Activated CD8-positive, alpha-beta T cell treated with anti-CD3 and anti-CD28 coated beads for 36 hours (primary cell): ENCODE results near the gene MANBA. TPM values are rescaled to one million over a fixed set of nuclear protein-coding genes. Genes with fewer than 3 reads are reported as not detected.
"Not testable (repeated sequence)": the region's sequence is repeated elsewhere in the genome, so short reads cannot be mapped to it uniquely, and the experiment has no call there.

ENCODE experiments used
- ATAC-seq: fragments of 200-7000 bp; cut with Tn5 transposase; one replicate; pipeline ENCODE4 v1.10.0; 2021; ENCODE audit warnings: mild to moderate bottlenecking, moderate library complexity
- CTCF ChIA-PET: fragments of 350-600 bp; sonication (Branson Sonifier 250); formaldehyde crosslinking; loops from one replicate; lab custom pipeline; 2021; ENCODE audit warnings: antibody characterized with exemption; lab: Charles Lee
- POLR2A ChIA-PET: fragments of 350-600 bp; sonication (Branson Sonifier 250); formaldehyde crosslinking; loops from one replicate; lab custom pipeline; 2021; ENCODE audit warnings: antibody characterized with exemption; lab: Charles Lee
- DNase-seq: peaks from one replicate; pipeline ENCODE4 v3.0.0-alpha.2; 2020
- H3K27ac Mint-ChIP-seq: one replicate; pipeline ENCODE4 v1.8.0; 2021; ENCODE audit warnings: mild to moderate bottlenecking, mixed read lengths
- H3K27me3 Mint-ChIP-seq: one replicate; pipeline ENCODE4 v1.8.0; 2021; ENCODE audit warnings: mixed read lengths
- H3K36me3 Mint-ChIP-seq: one replicate; pipeline ENCODE4 v1.8.0; 2021; ENCODE audit warnings: low read depth, mixed read lengths
- H3K4me1 Mint-ChIP-seq: one replicate; pipeline ENCODE4 v1.8.0; 2021; ENCODE audit warnings: low read depth, mixed read lengths
- H3K4me3 Mint-ChIP-seq: one replicate; pipeline ENCODE4 v1.8.0; 2021; ENCODE audit warnings: mild to moderate bottlenecking, moderate library complexity, mixed read lengths
- H3K9me3 Mint-ChIP-seq: one replicate; pipeline ENCODE4 v1.8.0; 2021; ENCODE audit warnings: mixed read lengths
- CTCF ChIP-seq: fragments of 200-600 bp; IDR thresholded peaks from one replicate; pipeline ENCODE4 v1.8.0; 2022; ENCODE audit warnings: antibody characterized with exemption, mild to moderate bottlenecking
- intact Hi-C: fragments of 100-400 bp; cut with micrococcal nuclease; formaldehyde crosslinking; loops from one replicate; pipeline ENCODE4 v1.10.0; 2022
- total RNA-seq, 2 experiments: library from RNA; stranded (reverse); gene quantifications; one replicate each; pipeline ENCODE4 v1.2.3, GENCODE V29; 2021

Gene MANBA
- total RNA-seq, 2 experiments from 2014 or later, result 14.5 to 16.3 TPM

DNA sequence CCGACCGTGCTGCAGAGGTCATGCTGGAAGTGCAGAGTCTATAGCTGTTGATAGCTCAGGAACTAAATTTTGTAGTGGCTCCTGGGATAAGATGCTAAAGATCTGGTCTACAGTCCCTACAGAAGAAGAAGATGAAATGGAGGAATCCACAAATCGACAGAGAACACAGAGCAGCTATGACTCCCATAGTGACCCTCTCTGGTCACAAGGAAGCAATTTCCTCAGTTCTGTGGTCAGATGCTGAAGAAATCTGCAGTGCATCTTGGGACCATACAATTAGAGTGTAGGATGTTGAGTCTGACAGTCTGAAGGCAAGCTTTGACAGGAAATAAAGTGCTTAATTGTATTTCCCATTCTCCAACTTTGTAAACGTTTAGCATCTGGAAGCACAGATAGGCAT, 8.8 kb downstream of the MANBA start:
- Mint-ChIP-seq H3K4me3 (no peak overlapping the region), H3K36me3 (peaks cover 9% of the 10 kb centered on the region), H3K9me3 (peaks cover 3% of the 10 kb centered on the region), H3K27ac (no peak overlapping the region), H3K27me3 (no peaks in the 10 kb centered on the region), H3K4me1 (peaks cover 2% of the 10 kb centered on the region)
- DNase-seq, result no peak
- ATAC-seq, result no peak
- CTCF ChIA-PET, result interaction anchor here (1.3 kb wide), 1 partner anchor 9 kb away, joined by 4 read pairs; the partner anchor contains the start of gene MANBA
- TF ChIP-seq CTCF, result no peak
- POLR2A ChIA-PET, result no interaction called here
- intact Hi-C loops, result no loop called here

DNA sequence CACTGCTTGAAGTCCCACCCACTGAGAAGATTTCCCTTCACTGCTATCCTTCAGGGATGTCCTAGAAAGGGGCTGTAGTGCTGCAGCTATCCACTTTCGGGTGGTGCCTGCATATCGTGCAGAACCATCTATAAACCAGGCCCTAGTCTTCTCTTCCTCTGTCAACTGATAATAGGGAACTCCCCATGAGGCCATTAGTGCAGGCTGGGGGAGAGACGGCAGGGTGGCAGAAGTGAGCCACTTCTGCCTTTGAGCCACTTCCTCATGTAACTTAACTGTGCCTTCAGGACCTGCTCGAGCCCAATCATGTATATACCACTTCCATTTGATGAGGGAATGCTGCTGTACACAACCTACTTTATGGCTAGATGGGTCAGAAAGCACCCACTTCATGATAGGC, 17.4 kb downstream of the MANBA start:
- Mint-ChIP-seq H3K9me3 (peaks cover 14% of the 10 kb centered on the region), H3K4me1 (peaks cover 20% of the 10 kb centered on the region), H3K36me3 (peaks cover 51% of the 10 kb centered on the region)
- ATAC-seq, intact Hi-C loops, H3K4me3 Mint-ChIP-seq, CTCF ChIA-PET, POLR2A ChIA-PET, H3K27ac Mint-ChIP-seq, H3K27me3 Mint-ChIP-seq: not testable (repeated sequence)
- peak; percentile 7 for DNase-seq

DNA sequence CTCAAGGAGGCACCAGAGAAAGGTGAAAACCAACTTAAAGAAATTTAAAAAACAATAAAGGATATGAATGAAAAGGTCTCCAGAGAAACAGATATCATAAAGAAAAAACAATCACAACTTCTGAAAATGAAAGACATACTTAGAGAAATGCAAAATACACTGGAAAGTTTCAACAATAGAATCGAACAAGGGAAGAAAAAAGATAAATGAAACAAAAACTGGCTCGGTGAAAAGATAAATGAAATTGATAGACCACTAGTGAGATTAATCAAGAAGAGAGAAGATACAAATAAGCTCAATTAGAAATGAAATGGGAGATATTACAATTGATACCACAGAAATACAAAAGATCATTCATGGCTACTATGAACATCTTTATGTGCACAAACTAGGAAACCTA, 22.0 kb downstream of the MANBA start:
- H3K4me1 Mint-ChIP-seq, result peaks cover 43% of the 10 kb centered on the region
- intact Hi-C loops, H3K4me3 Mint-ChIP-seq, H3K27me3 Mint-ChIP-seq, H3K27ac Mint-ChIP-seq, ATAC-seq, POLR2A ChIA-PET, DNase-seq: not testable (repeated sequence)
- peaks cover 43% of the 10 kb centered on the region for H3K36me3 Mint-ChIP-seq
- peaks cover 14% of the 10 kb centered on the region for H3K9me3 Mint-ChIP-seq
- CTCF ChIA-PET, result interaction anchor here (0.9 kb wide), 1 partner anchor 10 kb away, joined by 3 read pairs; no protein-coding TSS in a partner anchor

- Mint-ChIP-seq H3K9me3 (peaks cover 16% of the 10 kb centered on the region), H3K27me3 (no peaks in the 10 kb centered on the region), H3K27ac (no peak overlapping the region), H3K4me3 (no peak overlapping the region), H3K4me1 (peaks cover 38% of the 10 kb centered on the region), H3K36me3 (peaks cover 38% of the 10 kb centered on the region)
- intact Hi-C loops, result no loop called here
- ChIA-PET CTCF (interaction anchor here (1.3 kb wide), 1 partner anchor 8 kb away, joined by 3 read pairs; no protein-coding TSS in a partner anchor), POLR2A (no interaction called here)
- TF ChIP-seq CTCF, result no peak
- DNase-seq, result no peak
- no peak for ATAC-seq
Measured at GRCh38 chr4:102736636-102737549, 23.9 kb downstream of the MANBA start.

DNA sequence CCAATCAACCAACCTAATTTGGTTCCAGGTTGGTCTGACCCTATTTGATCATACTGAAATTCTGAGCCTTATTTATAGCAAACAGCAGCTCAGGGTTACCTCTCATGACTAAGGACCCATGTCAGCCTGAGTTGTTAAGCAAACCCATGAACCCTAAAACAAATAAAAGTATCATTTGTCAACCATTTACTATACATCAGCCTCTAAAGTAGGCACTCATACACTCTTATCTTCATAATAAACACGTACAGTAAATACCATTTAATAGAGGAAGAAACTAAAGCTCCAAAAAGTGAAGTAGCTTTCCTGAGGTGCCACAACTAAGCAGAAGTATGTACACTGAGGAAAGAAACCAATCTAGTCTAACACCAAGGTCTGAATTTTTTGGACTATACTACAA, 25.2 kb downstream of the MANBA start:
- Mint-ChIP-seq H3K4me3 (no peak overlapping the region), H3K36me3 (peaks cover 35% of the 10 kb centered on the region), H3K9me3 (peaks cover 21% of the 10 kb centered on the region), H3K27me3 (no peaks in the 10 kb centered on the region), H3K27ac (no peak overlapping the region), H3K4me1 (peaks cover 35% of the 10 kb centered on the region)
- ATAC-seq (no peak), DNase-seq (no peak)
- intact Hi-C loops, result no loop called here
- no peak for TF ChIP-seq CTCF
- CTCF ChIA-PET, result interaction anchor here (1.3 kb wide), 1 partner anchor 9 kb away, joined by 3 read pairs; no protein-coding TSS in a partner anchor
- POLR2A ChIA-PET, result interaction anchor here (0.6 to 1.3 kb wide), 2 partner anchors 10 to 25 kb away, joined by 3 read pairs; no protein-coding TSS in a partner anchor
